Measurements from ENCODE around the gene PLEKHG2. TPM values are rescaled to one million over a fixed set of nuclear protein-coding genes. Genes with fewer than 3 reads are reported as not detected.

The PLEKHG2 gene
- 5.1 and 20.7 TPM in 2 replicates for total RNA-seq (ENCODE audit: low replicate concordance)

GRCh38 chr19:39412100-39412866 is at the start of gene PLEKHG2:
TSS of gene PLEKHG2 (plus strand) at chr19:39412669. CDS start at chr19:39414087, 1,418 bp downstream.

DNA sequence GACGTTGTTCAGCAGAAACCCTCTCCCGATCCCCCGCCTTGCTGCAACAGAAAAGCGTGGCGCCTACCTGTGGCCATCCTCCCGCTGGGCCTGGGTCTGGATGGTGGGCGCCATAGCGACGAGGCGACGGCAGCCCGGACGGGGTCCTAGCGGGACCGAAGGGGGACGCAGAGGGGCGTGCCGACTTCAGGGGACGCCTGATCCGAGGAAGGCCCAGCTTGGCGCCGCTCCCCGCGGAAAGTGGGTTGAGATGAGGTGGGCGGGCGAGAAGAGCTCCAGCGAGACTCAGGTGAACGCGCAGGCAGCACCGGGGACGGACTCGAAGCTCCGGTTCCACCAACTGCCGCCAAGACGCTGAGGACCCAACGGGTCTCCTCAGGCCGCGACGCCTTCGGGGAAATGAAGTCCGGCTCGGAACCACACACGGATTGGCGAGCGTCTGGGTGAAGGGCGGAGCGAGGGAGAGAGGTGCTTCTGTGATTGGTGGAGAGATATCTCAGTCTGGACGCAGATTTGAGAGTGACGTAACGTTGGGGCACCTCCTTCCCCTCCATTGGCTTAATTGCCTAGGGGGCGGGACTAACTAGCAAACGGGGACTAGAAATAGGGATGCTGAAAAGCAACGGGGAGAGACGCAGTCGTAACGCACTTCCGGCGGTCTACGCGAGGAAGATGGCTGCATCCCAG is 21.6 kb upstream of the PLEKHG2 start, which contains the start of the genes MED29 and PAF1:
Gene MED29 (plus strand): TSS at position 628 of the 687 bp plus-strand sequence. CDS start 45 bp downstream, at position 673.
Gene PAF1 (minus strand): TSS at position 356 of the 687 bp plus-strand sequence. CDS start 242 bp downstream, at position 114.

DNA sequence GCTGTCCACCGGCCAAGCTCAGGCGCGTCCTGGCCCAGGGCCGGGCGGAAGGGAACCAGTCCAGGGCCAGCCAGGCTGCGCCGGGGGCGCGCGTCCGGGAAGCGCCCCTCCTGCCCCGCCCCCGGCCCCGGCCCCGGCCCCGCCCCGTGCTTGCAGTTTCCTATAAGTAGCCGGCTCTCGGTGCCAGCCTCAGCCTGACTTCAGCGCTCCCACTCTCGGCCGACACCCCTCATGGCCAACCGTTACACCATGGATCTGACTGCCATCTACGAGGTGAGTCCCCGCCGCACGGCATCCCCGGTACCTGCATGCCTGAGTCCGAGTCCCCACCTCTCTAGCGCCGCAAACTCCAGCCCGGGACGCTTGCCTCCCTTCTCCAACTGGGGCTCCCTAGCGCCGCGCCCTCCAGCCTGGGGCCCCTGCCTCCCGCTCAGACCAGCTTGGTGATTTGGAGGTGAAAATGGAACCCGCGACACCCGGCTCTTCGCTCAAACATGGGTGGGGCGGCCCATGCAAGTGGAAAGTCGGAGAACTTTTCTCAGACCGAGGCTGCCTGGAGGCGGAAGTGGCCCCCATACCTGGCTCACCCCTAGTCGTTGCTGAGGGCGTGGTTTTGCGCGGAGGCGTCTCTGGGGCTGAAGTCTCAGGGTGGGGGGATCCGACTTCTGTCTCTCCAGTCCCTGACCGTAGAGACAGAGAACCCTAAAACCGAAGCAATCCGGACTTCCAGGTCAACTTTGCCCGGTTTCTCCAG is 5.6 kb upstream of the PLEKHG2 start, which contains the start of gene ZFP36:
Gene ZFP36 (plus strand): TSS at position 192 of the 754 bp plus-strand sequence. CDS start 58 bp downstream, at position 250.

GRCh38 chr19:39435499-39436349 is 23.3 kb downstream of the PLEKHG2 start, which contains the start of gene RPS16:
TSS of gene RPS16 (minus strand) at chr19:39435949. CDS start at chr19:39435895, 54 bp downstream.

GRCh38 chr19:39445196-39446111 is 33.0 kb downstream of the PLEKHG2 start, which contains the start of gene SUPT5H:
TSS of gene SUPT5H (plus strand) at chr19:39445582. CDS start at chr19:39445891, 309 bp downstream.

Other genes starting within 250 kb of the PLEKHG2 start
- gene NCCRP1, start 215.7 kb upstream of the PLEKHG2 start, total RNA-seq (ENCODE audit: low replicate concordance) = not detected in 2 replicates
- not detected in 2 replicates for gene SYCN, start 208.4 kb upstream of the PLEKHG2 start, total RNA-seq (ENCODE audit: low replicate concordance)
- not detected in 2 replicates for gene IFNL3, start 167.7 kb upstream of the PLEKHG2 start, total RNA-seq (ENCODE audit: low replicate concordance)
- not detected in 2 replicates for gene IFNL4, start 163.8 kb upstream of the PLEKHG2 start, total RNA-seq (ENCODE audit: low replicate concordance)
- not detected in 2 replicates for gene IFNL2, start 144.3 kb upstream of the PLEKHG2 start, total RNA-seq (ENCODE audit: low replicate concordance)
- not detected in 2 replicates for gene IFNL1, start 116.3 kb upstream of the PLEKHG2 start, total RNA-seq (ENCODE audit: low replicate concordance)
- 0.08 and 0.12 TPM in 2 replicates for gene LRFN1, start 91.8 kb upstream of the PLEKHG2 start, total RNA-seq (ENCODE audit: low replicate concordance)
- gene GMFG, start 76.6 kb upstream of the PLEKHG2 start, total RNA-seq (ENCODE audit: low replicate concordance) = 0.60 and 0.70 TPM in 2 replicates
- gene SAMD4B, start 70.2 kb upstream of the PLEKHG2 start, total RNA-seq (ENCODE audit: low replicate concordance) = 22.5 and 38.7 TPM in 2 replicates
- 40.4 and 86.8 TPM in 2 replicates for gene PAF1, start 21.6 kb upstream of the PLEKHG2 start, total RNA-seq (ENCODE audit: low replicate concordance)
- 9.4 and 11.0 TPM in 2 replicates for gene MED29, start 21.3 kb upstream of the PLEKHG2 start, total RNA-seq (ENCODE audit: low replicate concordance)
- gene ZFP36, start 5.8 kb upstream of the PLEKHG2 start, total RNA-seq (ENCODE audit: low replicate concordance) = 0.60 and 3.7 TPM in 2 replicates
- 185 and 379 TPM in 2 replicates for gene RPS16, start 23.3 kb downstream of the PLEKHG2 start, total RNA-seq (ENCODE audit: low replicate concordance)
- 56.4 and 138 TPM in 2 replicates for gene SUPT5H, start 32.9 kb downstream of the PLEKHG2 start, total RNA-seq (ENCODE audit: low replicate concordance)
- 46.9 and 63.3 TPM in 2 replicates for gene TIMM50, start 68.2 kb downstream of the PLEKHG2 start, total RNA-seq (ENCODE audit: low replicate concordance)
- 0.08 TPM in 1 of 2 replicates, not detected in the other for gene DLL3, start 86.3 kb downstream of the PLEKHG2 start, total RNA-seq (ENCODE audit: low replicate concordance)
- not detected in 2 replicates for gene SELENOV, start 102.5 kb downstream of the PLEKHG2 start, total RNA-seq (ENCODE audit: low replicate concordance)
- gene EID2B, start 120.2 kb downstream of the PLEKHG2 start, total RNA-seq (ENCODE audit: low replicate concordance) = 2.0 and 2.9 TPM in 2 replicates
- 3.3 and 13.4 TPM in 2 replicates for gene EID2, start 127.5 kb downstream of the PLEKHG2 start, total RNA-seq (ENCODE audit: low replicate concordance)
- not detected in 2 replicates for gene LGALS13, start 189.9 kb downstream of the PLEKHG2 start, total RNA-seq (ENCODE audit: low replicate concordance)
- not detected in 2 replicates for gene LGALS16, start 243.2 kb downstream of the PLEKHG2 start, total RNA-seq (ENCODE audit: low replicate concordance)

All from smooth muscle cell of the coronary artery (primary cell).